Panc1 (cell line): ENCODE data around the gene SHISA5. TPM values are rescaled to one million over a fixed set of nuclear protein-coding genes. Genes with fewer than 3 reads are reported as not detected.

ENCODE experiments used
- ATAC-seq: fragments of 200-7000 bp; cut with Tn5 transposase; 2 replicates; pipeline ENCODE4 v1.9.1; 2020; ENCODE audit warnings: mild to moderate bottlenecking, moderate library complexity
- BruUV-seq: library from RNA; stranded (reverse); fragments of 400-500 nt; replicated peaks from 2 replicates; lab custom pipeline; 2021; lab: Mats Ljungman, UMichigan
- CTCF ChIA-PET: fragments of 300-600 bp; sonication (Branson Sonifier 250); formaldehyde crosslinking; loops from one replicate; lab custom pipeline; 2022; ENCODE audit warnings: antibody characterized with exemption; lab: Charles Lee
- POLR2A ChIA-PET: fragments of 300-600 bp; sonication (Branson Sonifier 250); formaldehyde crosslinking; loops from one replicate; lab custom pipeline; 2022; ENCODE audit warnings: antibody characterized with exemption; lab: Charles Lee
- DNase-seq: peaks from one replicate; pipeline ENCODE4 v3.0.0-alpha.2; 2010; ENCODE audit warnings: low read depth, low spot score
- H3K27ac ChIP-seq: 2 replicates; pipeline ENCODE4 v1.5.1; 2011; ENCODE audit warnings: mild to moderate bottlenecking, low read length, inconsistent platforms
- H3K27me3 ChIP-seq: fragments of 200-500 bp; sonication (Bioruptor generic); 2 replicates; pipeline ENCODE4 v1.6.0; 2014; ENCODE audit warnings: low read length, inconsistent platforms; ENCODE audit not compliant: control insufficient read depth, insufficient read depth
- H3K36me3 ChIP-seq: fragments of 200-500 bp; sonication (Bioruptor generic); 2 replicates; pipeline ENCODE4 v1.5.1; 2014; ENCODE audit warnings: inconsistent platforms, mild to moderate bottlenecking, low read length, moderate library complexity; ENCODE audit not compliant: control insufficient read depth, insufficient read depth
- H3K4me1 ChIP-seq: 2 replicates; pipeline ENCODE4 v1.5.1; 2011; ENCODE audit warnings: inconsistent platforms, mild to moderate bottlenecking, low read length, moderate library complexity; ENCODE audit not compliant: control insufficient read depth, insufficient read depth
- H3K4me3 ChIP-seq, 2 experiments: 2 replicates each; pipeline ENCODE4 v1.5.1; 2011 to 2012; ENCODE audit warnings: low read depth in 2 of 2, low read length in 2 of 2, mild to moderate bottlenecking in 2 of 2, inconsistent platforms in 1 of 2, moderate library complexity in 1 of 2
- H3K9me3 ChIP-seq: fragments of 200-500 bp; sonication (Bioruptor generic); 2 replicates; pipeline ENCODE4 v1.5.1; 2014; ENCODE audit warnings: low read depth, mild to moderate bottlenecking, inconsistent platforms, low read length, moderate library complexity; ENCODE audit not compliant: control insufficient read depth, insufficient read depth
- POLR2AphosphoS5 ChIP-seq: IDR thresholded peaks from 2 replicates; pipeline ENCODE4 v1.6.1; 2012; ENCODE audit warnings: mild to moderate bottlenecking, low read depth, low read length, moderate library complexity
- REST ChIP-seq, 2 experiments: IDR thresholded peaks; 2 replicates each; pipeline ENCODE4 v1.6.1; 2011 to 2012; ENCODE audit warnings: low read depth in 2 of 2, control low read depth in 1 of 2, low read length in 1 of 2, mild to moderate bottlenecking in 1 of 2, moderate library complexity in 1 of 2; ENCODE audit not compliant: insufficient read depth in 1 of 2
- SIN3A ChIP-seq: IDR thresholded peaks from 2 replicates; pipeline ENCODE4 v1.6.1; 2012; ENCODE audit warnings: low read depth, mild to moderate bottlenecking, low read length, moderate library complexity, borderline replicate concordance; ENCODE audit not compliant: insufficient read depth
- TCF7L2 ChIP-seq: IDR thresholded peaks from 2 replicates; pipeline ENCODE4 v1.6.1; 2011; ENCODE audit warnings: mild to moderate bottlenecking, low read depth, low read length, inconsistent platforms
- in situ Hi-C: cut with HindIII; loops from 2 replicates; pipeline ENCODE4 v1.10.0; 2016; ENCODE audit warnings: low sequenced_read_pairs, low pct_unique_long_range_greater_than_20kb
- intact Hi-C: fragments of 100-400 bp; cut with micrococcal nuclease; formaldehyde crosslinking; loops from one replicate; pipeline ENCODE4 v1.10.0; 2022; ENCODE audit not compliant: unreplicated experiment
- microRNA-seq: library from miRNA; unstranded; fragments of <30 nt; microRNA quantifications from one replicate; pipeline ENCODE4 v1.1.0, GENCODE V29; 2020; ENCODE audit not compliant: unreplicated experiment
- total RNA-seq: library from RNA; stranded (reverse); gene quantifications from one replicate; pipeline ENCODE4 v1.2.1, GENCODE V29; 2021; ENCODE audit not compliant: unreplicated experiment
- TF ChIP-seq, protein P1 (sequence below): fragments of 450-650 bp; IDR thresholded peaks from 2 replicates; pipeline ENCODE4 v1.5.1; 2017; ENCODE audit warnings: mild to moderate bottlenecking

SHISA5 gene
- total RNA-seq, 1 experiment from 2014 or later = 122 TPM

- Histone ChIP-seq H3K9me3 (no peaks in the 10 kb centered on the region), H3K27me3 (no peaks in the 10 kb centered on the region), H3K36me3 (no peaks in the 10 kb centered on the region), H3K4me1 (no peaks in the 10 kb centered on the region), H3K4me3 (no peak overlapping the region), H3K27ac (no peak overlapping the region)
- TF ChIP-seq POLR2AphosphoS5 = no peak
- TF ChIP-seq TCF7L2 = no peak
- TF ChIP-seq, protein P1, sequence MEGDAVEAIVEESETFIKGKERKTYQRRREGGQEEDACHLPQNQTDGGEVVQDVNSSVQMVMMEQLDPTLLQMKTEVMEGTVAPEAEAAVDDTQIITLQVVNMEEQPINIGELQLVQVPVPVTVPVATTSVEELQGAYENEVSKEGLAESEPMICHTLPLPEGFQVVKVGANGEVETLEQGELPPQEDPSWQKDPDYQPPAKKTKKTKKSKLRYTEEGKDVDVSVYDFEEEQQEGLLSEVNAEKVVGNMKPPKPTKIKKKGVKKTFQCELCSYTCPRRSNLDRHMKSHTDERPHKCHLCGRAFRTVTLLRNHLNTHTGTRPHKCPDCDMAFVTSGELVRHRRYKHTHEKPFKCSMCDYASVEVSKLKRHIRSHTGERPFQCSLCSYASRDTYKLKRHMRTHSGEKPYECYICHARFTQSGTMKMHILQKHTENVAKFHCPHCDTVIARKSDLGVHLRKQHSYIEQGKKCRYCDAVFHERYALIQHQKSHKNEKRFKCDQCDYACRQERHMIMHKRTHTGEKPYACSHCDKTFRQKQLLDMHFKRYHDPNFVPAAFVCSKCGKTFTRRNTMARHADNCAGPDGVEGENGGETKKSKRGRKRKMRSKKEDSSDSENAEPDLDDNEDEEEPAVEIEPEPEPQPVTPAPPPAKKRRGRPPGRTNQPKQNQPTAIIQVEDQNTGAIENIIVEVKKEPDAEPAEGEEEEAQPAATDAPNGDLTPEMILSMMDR = no peak
- TF ChIP-seq REST (IDR thresholded peaks at IDR 0.05; ENCODE audit: insufficient read depth in 1 of 2, low read depth in 2 of 2, low read length in 1 of 2) = no peak
- TF ChIP-seq SIN3A = no peak
- in situ Hi-C loops = no loop called here
- no peak for DNase-seq
- POLR2A ChIA-PET = no interaction called here
- intact Hi-C loops = no loop called here
- ATAC-seq = no peak
- BruUV-seq = no TSS peak
- CTCF ChIA-PET = interaction anchor here (1.5 kb wide), 1 partner anchor 18 kb away, joined by 7 read pairs; no protein-coding TSS in a partner anchor
These were observed 85.8 kb downstream of the SHISA5 start for GRCh38 chr3:48418140-48418539.

Small RNAs within 50 kb of the gene (microRNA-seq; reads per million reads assigned to microRNA genes)
- gene MIR6823 = not detected

Other genes with a start within 250 kb of the SHISA5 start
- gene NME6, start 202.8 kb downstream of the SHISA5 start, total RNA-seq = 26.1 TPM
- gene SPINK8, start 170.5 kb downstream of the SHISA5 start, total RNA-seq = not detected
- gene FBXW12, start 132.0 kb downstream of the SHISA5 start, total RNA-seq = not detected
- 22.8 TPM for gene PLXNB1, start 74.1 kb downstream of the SHISA5 start, total RNA-seq
- 11.9 TPM for gene CCDC51, start 64.1 kb downstream of the SHISA5 start, total RNA-seq
- gene TMA7, start 63.9 kb downstream of the SHISA5 start, total RNA-seq = 175 TPM
- 11.9 TPM for gene ATRIP, start 57.4 kb downstream of the SHISA5 start, total RNA-seq
- gene PFKFB4, start 52.6 kb upstream of the SHISA5 start, total RNA-seq = 6.0 TPM
- 1.8 TPM for gene UCN2, start 59.6 kb upstream of the SHISA5 start, total RNA-seq
- 40.0 TPM for gene COL7A1, start 91.2 kb upstream of the SHISA5 start, total RNA-seq
- gene UQCRC1, start 105.5 kb upstream of the SHISA5 start, total RNA-seq = 227 TPM
- not detected for gene TMEM89, start 117.6 kb upstream of the SHISA5 start, total RNA-seq
- 36.3 TPM for gene SLC26A6, start 131.3 kb upstream of the SHISA5 start, total RNA-seq
- gene CELSR3, start 158.7 kb upstream of the SHISA5 start, total RNA-seq = 7.7 TPM
- gene NCKIPSD, start 181.7 kb upstream of the SHISA5 start, total RNA-seq = 26.8 TPM
- gene IP6K2, start 213.0 kb upstream of the SHISA5 start, total RNA-seq = 50.2 TPM